GM10248 (cell line): Measurements from ENCODE around the gene CLSTN1.
A peak's percentile ranks its signal among the peaks of the same experiment; 100 is the strongest.

Experiments
- CTCF ChIA-PET: fragments of 300-600 bp; sonication (Branson Sonifier 250); formaldehyde crosslinking; extraction: SDS; loops from one replicate; lab custom pipeline; 2021; ENCODE audit warnings: antibody characterized with exemption; lab: Yijun Ruan, JAX
- POLR2A ChIA-PET: fragments of 350-650 bp; sonication (Branson Sonifier 250); formaldehyde crosslinking; extraction: SDS; loops from one replicate; lab custom pipeline; 2020; ENCODE audit warnings: antibody characterized with exemption; lab: Yijun Ruan, JAX
- DNase-seq: peaks from one replicate; pipeline ENCODE4 v3.0.0; 2012; ENCODE audit errors: extremely low spot score
- CTCF ChIP-seq: IDR thresholded peaks from 2 replicates; pipeline ENCODE4 v1.5.1; 2012; ENCODE audit warnings: mild to moderate bottlenecking, low read depth; ENCODE audit errors: extremely low read depth, missing control alignments, control extremely low read depth

Gene CLSTN1

GRCh38 chr1:9719978-9720722 lies 103.6 kb downstream of the CLSTN1 start:
- TF ChIP-seq CTCF, result no peak
- no peak for DNase-seq
- ChIA-PET CTCF (interaction anchor here (1.0 to 3.6 kb wide), 9 partner anchors 9 to 146 kb away, joined by 3 to 24 read pairs (median 3); no protein-coding TSS in a partner anchor), POLR2A (no interaction called here)

- ChIA-PET CTCF (interaction anchor here (1.0 to 3.3 kb wide), 4 partner anchors 13 to 89 kb away, joined by 3 to 11 read pairs (median 6); no protein-coding TSS in a partner anchor), POLR2A (no interaction called here)
- TF ChIP-seq CTCF, result no peak
- no peak for DNase-seq
Measured at GRCh38 chr1:9718006-9718680, 105.6 kb downstream of the CLSTN1 start.

DNA sequence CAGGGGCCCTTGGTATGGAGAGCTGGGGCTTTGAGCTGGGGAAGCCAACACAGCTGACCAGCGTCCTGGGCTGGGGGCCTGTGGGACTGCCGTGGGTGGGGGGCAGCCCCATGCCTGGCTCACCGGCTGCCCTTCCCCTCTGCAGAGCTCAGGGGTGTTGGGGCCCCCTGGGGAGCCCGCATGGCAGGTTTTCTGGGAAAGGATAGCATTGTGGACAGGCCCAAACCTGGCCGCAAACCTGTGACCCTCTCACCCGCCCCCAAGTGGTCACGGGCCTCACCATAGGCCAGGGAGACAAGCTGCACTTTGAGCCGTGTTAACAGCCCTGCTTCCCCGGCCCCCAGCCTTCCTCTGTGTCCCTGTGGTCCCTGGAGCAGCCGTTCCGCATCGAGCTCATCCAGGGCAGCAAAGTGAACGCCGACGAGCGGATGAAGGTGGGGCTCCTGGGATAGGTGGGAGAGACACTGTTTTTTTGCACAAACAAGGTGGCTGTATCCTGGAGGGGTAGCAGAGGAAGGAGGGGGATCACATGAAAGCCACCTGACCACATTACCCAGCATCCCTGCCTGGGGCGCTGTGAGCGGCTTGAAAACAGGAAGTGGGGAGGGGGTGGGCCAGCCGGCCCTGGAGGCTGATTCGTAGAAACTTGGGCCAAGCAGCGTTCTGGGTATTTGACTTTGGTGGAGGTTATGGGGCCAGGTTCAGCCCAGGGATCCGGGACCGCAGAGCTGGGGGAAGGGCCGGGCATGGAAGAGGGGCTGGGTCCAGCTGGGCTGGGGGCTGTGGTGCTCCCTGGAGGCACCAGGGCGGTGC lies 106.4 kb downstream of the CLSTN1 start:
- peak; percentile 7 for TF ChIP-seq CTCF
- peak; percentile 88 for DNase-seq
- ChIA-PET CTCF (interaction anchor here (0.8 to 3.3 kb wide), 6 partner anchors 12 to 91 kb away, joined by 3 to 11 read pairs (median 4); no protein-coding TSS in a partner anchor), POLR2A (no interaction called here)

DNA sequence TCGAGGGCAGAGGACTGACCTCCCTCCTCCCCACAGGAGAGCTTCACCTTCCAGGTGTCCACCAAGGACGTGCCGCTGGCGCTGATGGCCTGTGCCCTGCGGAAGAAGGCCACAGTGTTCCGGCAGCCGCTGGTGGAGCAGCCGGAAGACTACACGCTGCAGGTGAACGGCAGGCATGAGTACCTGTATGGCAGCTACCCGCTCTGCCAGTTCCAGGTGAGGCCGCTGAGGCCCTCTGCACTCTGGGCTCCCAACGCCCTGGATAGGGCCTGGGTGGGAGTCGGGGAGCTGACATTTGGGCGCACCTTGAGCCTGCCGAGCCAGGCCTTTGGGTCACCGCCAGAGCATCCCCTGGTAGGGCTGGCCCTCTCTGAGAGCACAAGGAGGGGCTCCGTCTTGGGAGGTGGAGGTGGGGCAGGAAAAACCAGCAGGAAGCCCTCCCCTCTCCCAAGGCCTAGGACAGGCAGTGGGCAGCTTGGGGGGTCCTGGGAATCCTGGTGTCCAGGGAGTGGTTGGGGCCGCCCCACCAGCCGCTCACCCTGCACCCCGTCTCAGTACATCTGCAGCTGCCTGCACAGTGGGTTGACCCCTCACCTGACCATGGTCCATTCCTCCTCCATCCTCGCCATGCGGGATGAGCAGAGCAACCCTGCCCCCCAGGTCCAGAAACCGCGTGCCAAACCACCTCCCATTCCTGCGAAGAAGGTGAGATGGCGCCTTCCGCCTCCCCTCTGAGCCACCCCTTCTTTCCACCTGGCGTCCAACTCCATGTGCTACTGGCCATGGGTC lies 107.2 kb downstream of the CLSTN1 start:
- no peak for DNase-seq
- CTCF ChIA-PET, result interaction anchor here (0.7 to 3.3 kb wide), 8 partner anchors 8 to 90 kb away, joined by 3 to 11 read pairs (median 4); no protein-coding TSS in a partner anchor
- no peak for TF ChIP-seq CTCF
- POLR2A ChIA-PET, result no interaction called here

DNA sequence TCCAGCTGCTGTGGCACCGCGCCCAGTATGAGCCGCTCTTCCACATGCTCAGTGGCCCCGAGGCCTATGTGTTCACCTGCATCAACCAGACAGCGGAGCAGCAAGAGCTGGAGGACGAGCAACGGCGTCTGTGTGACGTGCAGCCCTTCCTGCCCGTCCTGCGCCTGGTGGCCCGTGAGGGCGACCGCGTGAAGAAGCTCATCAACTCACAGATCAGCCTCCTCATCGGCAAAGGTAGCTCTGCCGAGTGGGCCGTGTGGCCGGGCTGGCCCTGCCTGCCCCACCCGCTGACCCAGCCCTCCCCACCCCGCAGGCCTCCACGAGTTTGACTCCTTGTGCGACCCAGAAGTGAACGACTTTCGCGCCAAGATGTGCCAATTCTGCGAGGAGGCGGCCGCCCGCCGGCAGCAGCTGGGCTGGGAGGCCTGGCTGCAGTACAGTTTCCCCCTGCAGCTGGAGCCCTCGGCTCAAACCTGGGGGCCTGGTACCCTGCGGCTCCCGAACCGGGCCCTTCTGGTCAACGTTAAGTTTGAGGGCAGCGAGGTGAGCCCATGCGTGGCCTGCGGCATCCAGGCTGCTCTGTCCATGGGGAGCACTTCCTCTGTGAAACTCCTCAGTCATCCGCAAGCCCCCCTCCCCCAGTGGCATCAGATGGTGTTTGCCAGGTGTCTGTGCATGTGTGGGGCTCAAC lies 108.1 kb downstream of the CLSTN1 start:
- DNase-seq, result no peak
- CTCF ChIA-PET, result interaction anchor here (0.7 to 3.3 kb wide), 4 partner anchors 9 to 614 kb away, joined by 3 to 11 read pairs (median 4); no protein-coding TSS in a partner anchor
- TF ChIP-seq CTCF, result no peak
- POLR2A ChIA-PET, result no interaction called here
